GM12878 (cell line): ENCODE results near the gene GSX1. TPM values are rescaled to one million over a fixed set of nuclear protein-coding genes. Genes with fewer than 3 reads are reported as not detected.

Experiments used
- ATAC-seq: fragments of 200-7000 bp; cut with Tn5 transposase; 3 replicates; pipeline ENCODE4 v1.9.1; 2020; ENCODE audit warnings: mild to moderate bottlenecking, moderate library complexity
- BruUV-seq: library from RNA; stranded (reverse); fragments of 400-500 nt; replicated peaks from 2 replicates; lab custom pipeline; 2021; lab: Mats Ljungman, UMichigan
- CTCF ChIA-PET: fragments of 300-600 bp; sonication (Branson Sonifier 250); formaldehyde crosslinking; extraction: SDS; loops from one replicate; lab custom pipeline; 2021; ENCODE audit warnings: inconsistent platforms; lab: Yijun Ruan, JAX
- POLR2A ChIA-PET: fragments of 350-600 bp; formaldehyde crosslinking; extraction: SDS; loops from one replicate; lab custom pipeline; 2021; ENCODE audit warnings: inconsistent platforms; lab: Charles Lee
- RAD21 ChIA-PET: fragments of 300-600 bp; sonication (Branson Sonifier 250); formaldehyde crosslinking; loops from one replicate; lab custom pipeline; 2023; ENCODE audit warnings: antibody characterized with exemption; ENCODE audit not compliant: unreplicated experiment; lab: Charles Lee
- SMC1A ChIA-PET: fragments of 300-600 bp; sonication (Branson Sonifier 250); formaldehyde crosslinking; loops from one replicate; lab custom pipeline; 2023; ENCODE audit not compliant: unreplicated experiment, uncharacterized antibody; lab: Charles Lee
- DNase-seq: peaks from one replicate; pipeline ENCODE4 v3.0.0-alpha.2; 2011; ENCODE audit warnings: low read depth, low spot score
- FAIRE-seq: peaks from 3 replicates; lab custom pipeline; 2011; peaks lifted over from hg19 to GRCh38; lab: Jason Lieb, UNC
- H2AFZ ChIP-seq: 2 replicates; pipeline ENCODE4 v1.6.0; 2011; ENCODE audit warnings: low read depth, low read length, control low read depth; ENCODE audit not compliant: control insufficient read depth
- H3K27ac ChIP-seq: 2 replicates; pipeline ENCODE4 v1.5.1; 2011; ENCODE audit warnings: control low read depth; ENCODE audit not compliant: control insufficient read depth, insufficient read depth
- H3K27me3 ChIP-seq, 2 experiments: replicated peaks in 1 of 2; 2 replicates each; pipeline versions ENCODE4 v1.6.0 to v1.6.1; 2011; ENCODE audit warnings: low read length in 1 of 2; ENCODE audit not compliant: control insufficient read depth in 2 of 2, insufficient read depth in 2 of 2
- H3K36me3 ChIP-seq, 2 experiments: 2 replicates each; pipeline ENCODE4 v1.5.1; 2011; ENCODE audit warnings: low read length in 1 of 2; ENCODE audit not compliant: control insufficient read depth in 2 of 2, insufficient read depth in 2 of 2
- H3K4me1 ChIP-seq: 2 replicates; pipeline ENCODE4 v1.6.1; 2011; ENCODE audit warnings: mild to moderate bottlenecking, low read length, moderate library complexity, mixed read lengths; ENCODE audit not compliant: control insufficient read depth, insufficient read depth
- H3K4me2 ChIP-seq: 2 replicates; pipeline ENCODE4 v1.6.0; 2011; ENCODE audit warnings: control low read depth; ENCODE audit not compliant: control insufficient read depth, insufficient read depth
- H3K4me3 ChIP-seq: fragments of 200-600 bp; sonication (generic); 2 replicates; pipeline ENCODE4 v1.5.1; 2016
- H3K79me2 ChIP-seq: 2 replicates; pipeline ENCODE4 v1.6.0; 2011; ENCODE audit warnings: low read length; ENCODE audit not compliant: control insufficient read depth, insufficient read depth
- H3K9ac ChIP-seq: 2 replicates; pipeline ENCODE4 v1.8.0; 2011; ENCODE audit warnings: low read length, control low read depth, mixed read lengths; ENCODE audit not compliant: control insufficient read depth, insufficient read depth
- H3K9me3 ChIP-seq: replicated peaks from 3 replicates; pipeline ENCODE4 v1.5.1; 2011; ENCODE audit warnings: mild to moderate bottlenecking, low read length; ENCODE audit not compliant: control insufficient read depth, insufficient read depth
- H4K20me1 ChIP-seq: 2 replicates; pipeline ENCODE4 v1.6.0; 2011; ENCODE audit not compliant: control insufficient read depth, insufficient read depth
- BMI1 ChIP-seq: fragments of 450-650 bp; IDR thresholded peaks from 2 replicates; pipeline ENCODE4 v1.6.1; 2016; ENCODE audit warnings: mild to moderate bottlenecking, moderate library complexity, borderline replicate concordance
- CTCF ChIP-seq, 3 experiments: IDR thresholded peaks in 2 of 3; conservative IDR thresholded peaks in 1 of 3; 2 replicates each; pipeline ENCODE4 v1.5.1; 2011; ENCODE audit warnings: low read depth in 3 of 3, low read length in 3 of 3, mild to moderate bottlenecking in 3 of 3, control low read depth in 2 of 3, moderate library complexity in 2 of 3, inconsistent platforms in 1 of 3, mixed read lengths in 1 of 3; ENCODE audit not compliant: control insufficient read depth in 2 of 3, insufficient read depth in 1 of 3; ENCODE audit errors: extremely low read depth in 1 of 3
- ETV6 ChIP-seq, 2 experiments: fragments of 450-650 bp in 1 of 2; IDR thresholded peaks in 1 of 2; conservative IDR thresholded peaks in 1 of 2; 2 replicates each; pipeline ENCODE4 v1.6.1; 2014; ENCODE audit warnings: antibody characterized with exemption in 1 of 2, borderline replicate concordance in 1 of 2, low read depth in 1 of 2, mild to moderate bottlenecking in 1 of 2, moderate library complexity in 1 of 2
- FOXM1 ChIP-seq: IDR thresholded peaks from 2 replicates; pipeline ENCODE4 v1.6.1; 2012; ENCODE audit warnings: low read depth, mild to moderate bottlenecking, inconsistent platforms, low read length, moderate library complexity
- RAD21 ChIP-seq: IDR thresholded peaks from 2 replicates; pipeline ENCODE4 v1.6.1; 2011; ENCODE audit warnings: mild to moderate bottlenecking, low read depth, low read length, moderate library complexity; ENCODE audit not compliant: insufficient read depth
- SMC3 ChIP-seq: IDR thresholded peaks from 2 replicates; pipeline ENCODE4 v1.6.1; 2011; ENCODE audit warnings: low read length, improper control_type of control experiment, borderline replicate concordance
- TBL1XR1 ChIP-seq: IDR thresholded peaks from 2 replicates; pipeline ENCODE4 v1.6.1; 2012; ENCODE audit warnings: low read depth, low read length, improper control_type of control experiment
- ZNF687 ChIP-seq: fragments of 450-650 bp; IDR thresholded peaks from 2 replicates; pipeline ENCODE4 v1.6.1; 2017; ENCODE audit warnings: mild to moderate bottlenecking, moderate library complexity
- WGBS: methylation state at CpG from one replicate; pipeline ENCODE4 v1.1.6; 2016; ENCODE audit warnings: low lambda C conversion rate; ENCODE audit not compliant: insufficient replicate concordance, insufficient coverage; ENCODE audit errors: missing lambda C conversion rate; 5-methylcytosine and 5-hydroxymethylcytosine counted together
- in situ Hi-C: fragments of 300-500 bp; cut with MboI; formaldehyde crosslinking; loops from 9 replicates; pipeline ENCODE4 v1.14.3; 2018; ENCODE audit warnings: mixed read lengths
- intact Hi-C: fragments of 100-400 bp; cut with micrococcal nuclease; formaldehyde crosslinking; loops from one replicate; pipeline ENCODE4 v1.14.2; 2022; ENCODE audit not compliant: unreplicated experiment
- polyA plus RNA-seq, 11 experiments: library from polyadenylated mRNA; depleted of rRNA in 4 of 11; unstranded in 6 of 11; stranded (reverse) in 5 of 11; fragments of >200 nt; fragmentation: Nextera tagmentation in 4 of 11; fragmentation: Illumina TruSeq in 1 of 11; extraction: Ambion mirVana in 4 of 11; extraction: Trizol in 1 of 11; gene quantifications; 1 replicate in 1 of 11; 2 replicates in 10 of 11; pipeline versions ENCODE4 v1.2.1 to v1.2.3, GENCODE V29; 2011 to 2016; ENCODE audit warnings: inconsistent platforms in 2 of 11, missing spikeins in 2 of 11, low read depth in 1 of 11
- total RNA-seq, 4 experiments: library from RNA; depleted of rRNA in 3 of 4; stranded (reverse); fragments of >200 nt in 3 of 4; fragmentation: Illumina TruSeq in 1 of 4; extraction: Trizol in 1 of 4; gene quantifications; 2 replicates each; pipeline versions ENCODE4 v1.2.1 to v1.2.3, GENCODE V29; 2013 to 2021

Gene GSX1
- total and polyA plus RNA-seq, 10 of the 15 experiments (the other 5 are each of a cell fraction or from before 2014, with no cell fraction given): not detected

GRCh38 chr13:27770809-27771208 is 21.5 kb upstream of the GSX1 start:
- H3K4me3 ChIP-seq: no peak overlapping the region
- ChIA-PET POLR2A (no interaction called here), CTCF (interaction anchor here (0.7 to 8.1 kb wide), 12 partner anchors 9 to 409 kb away, joined by 3 to 122 read pairs (median 6); no protein-coding TSS in a partner anchor), RAD21 (interaction anchor here (0.7 to 2.6 kb wide), 3 partner anchors 55 to 183 kb away, joined by 3 to 23 read pairs (median 4); no protein-coding TSS in a partner anchor), SMC1A (interaction anchor here (0.8 to 3.8 kb wide), 7 partner anchors 8 to 316 kb away, joined by 3 to 32 read pairs (median 3); no protein-coding TSS in a partner anchor)
- in situ Hi-C loops: no loop called here
- H3K27me3 ChIP-seq: peaks cover 0 to 1% of the 10 kb centered on the region in 2 experiments; a peak in 1 of 4 replicates
- peaks cover 3% of the 10 kb centered on the region; the same call in 1 of the 2 replicates for H3K4me1 ChIP-seq
- intact Hi-C loops: loop anchor here (1.0 kb wide), 1 partner anchor 55 kb away; no protein-coding TSS in a partner anchor
- no peak overlapping the region for H3K4me2 ChIP-seq
- H4K20me1 ChIP-seq: no peaks in the 10 kb centered on the region
- DNase-seq: no peak
- 2% methylated on average over 3 of the region's 3 CpGs for WGBS
- no peak overlapping the region for H3K27ac ChIP-seq
- H3K9ac ChIP-seq: no peak overlapping the region
- peak; percentile 94 for FAIRE-seq
- H3K79me2 ChIP-seq: no peaks in the 10 kb centered on the region
- BruUV-seq: no TSS peak
- ATAC-seq: peak; percentile 86
- H3K9me3 ChIP-seq: no peaks in the 10 kb centered on the region
- H2AFZ ChIP-seq: no peak overlapping the region
- TF ChIP-seq CTCF (IDR thresholded peaks at IDR 0.05 in 2 of 3, conservative IDR thresholded peaks at IDR 0.05 in 1 of 3; ENCODE audit: control insufficient read depth in 2 of 3, extremely low read depth in 1 of 3, insufficient read depth in 1 of 3, low read depth in 3 of 3, low read length in 3 of 3) (peak; percentile 59 to 67 (median 64)), BMI1 (no peak), ETV6 (conservative IDR thresholded peaks at IDR 0.05 in 1 of 2, IDR thresholded peaks at IDR 0.05 in 1 of 2; ENCODE audit: borderline replicate concordance in 1 of 2, low read depth in 1 of 2) (no peak), ZNF687 (no peak), SMC3 (peak; percentile 51), FOXM1 (no peak), TBL1XR1 (no peak), RAD21 (peak; percentile 49)
- H3K36me3 ChIP-seq: no peaks in the 10 kb centered on the region
